ENCODE results near the gene HMSD.

- TF ChIP-seq BRF2 (CRISPR knock-in tag; IDR thresholded peaks at IDR 0.05) (no peak), DPF2 (CRISPR knock-in tag; IDR thresholded peaks at IDR 0.05; ENCODE audit: borderline replicate concordance, low read depth) (no peak), EP300 (IDR thresholded peaks at IDR 0.05; ENCODE audit: low read depth in 2 of 2, low read length in 2 of 2) (no peak), EP300 (CRISPR knock-in tag; IDR thresholded peaks at IDR 0.05; ENCODE audit: borderline replicate concordance) (no peak), CTCF (CRISPR knock-in tag; IDR thresholded peaks at IDR 0.05) (no peak), SIN3A (IDR thresholded peaks at IDR 0.05; ENCODE audit: borderline replicate concordance, low read depth, low read length) (no peak), ZNF331 (CRISPR knock-in tag; IDR thresholded peaks at IDR 0.05) (no peak), EHMT2 (IDR thresholded peaks at IDR 0.05; ENCODE audit: borderline replicate concordance, low read depth, low read length) (no peak), CEBPB (IDR thresholded peaks at IDR 0.05; ENCODE audit: borderline replicate concordance, low read depth, low read length) (no peak), GTF2F1 (IDR thresholded peaks at IDR 0.05; ENCODE audit: low read length) (no peak), GABPA (IDR thresholded peaks at IDR 0.05; ENCODE audit: low read depth, low read length) (no peak), GABPA (CRISPR knock-in tag; IDR thresholded peaks at IDR 0.05; ENCODE audit: low read depth) (no peak), ZNF318 (CRISPR knock-in tag; IDR thresholded peaks at IDR 0.05) (no peak), ZNF766 (CRISPR knock-in tag; IDR thresholded peaks at IDR 0.05; ENCODE audit: borderline replicate concordance) (no peak)
- TF ChIP-seq, protein P1, sequence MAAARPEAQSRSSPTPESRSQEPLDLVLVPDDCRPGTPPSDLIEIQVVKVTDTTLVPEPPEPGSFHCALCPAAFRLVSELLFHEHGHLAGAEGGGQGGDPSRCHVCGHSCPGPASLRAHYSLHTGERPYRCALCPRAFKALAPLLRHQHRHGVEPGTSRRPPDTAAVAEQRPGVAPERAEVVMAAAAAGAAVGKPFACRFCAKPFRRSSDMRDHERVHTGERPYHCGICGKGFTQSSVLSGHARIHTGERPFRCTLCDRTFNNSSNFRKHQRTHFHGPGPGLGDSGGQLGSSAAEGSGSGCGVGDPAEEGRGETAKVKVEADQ (CRISPR knock-in tag; IDR thresholded peaks at IDR 0.05; ENCODE audit: borderline replicate concordance): no peak
Measured at GRCh38 chr18:63936932-63937393, 12.1 kb upstream of the HMSD start.
